ENCODE measurements around the gene PDHB. TPM values are rescaled to one million over a fixed set of nuclear protein-coding genes. Genes with fewer than 3 reads are reported as not detected.
"Not testable (repeated sequence)": the region's sequence is repeated elsewhere in the genome, so short reads cannot be mapped to it uniquely, and the experiment has no call there.

The PDHB gene
- total and polyA plus RNA-seq, 10 of the 15 experiments (the other 5 are each of a cell fraction or from before 2014, with no cell fraction given): 62.9 to 224 (median 93.2) TPM

DNA sequence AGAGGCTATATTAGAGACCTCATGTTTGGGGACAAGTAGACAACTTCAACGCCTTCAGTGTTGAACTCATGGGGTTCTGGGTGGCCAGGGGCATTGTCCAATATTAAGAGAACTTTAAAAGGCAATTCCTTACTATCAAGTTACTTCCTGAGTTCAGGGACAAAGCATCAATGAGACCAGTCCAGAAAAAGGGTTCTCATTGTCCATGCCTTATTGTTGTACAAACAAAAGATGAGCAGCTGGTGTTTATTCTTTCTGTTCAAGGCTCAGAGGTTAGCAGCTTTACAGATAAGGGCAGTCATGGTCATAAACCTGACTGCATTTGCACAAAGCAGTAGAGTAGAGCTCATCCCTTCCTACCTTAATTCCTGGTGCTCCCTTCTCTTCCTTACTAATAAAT, 18.5 kb upstream of the PDHB start (continued):
- TF ChIP-seq EGR1 (IDR thresholded peaks at IDR 0.05; ENCODE audit: borderline replicate concordance in 1 of 2, low read depth in 2 of 2, low read length in 2 of 2): no peak

DNA sequence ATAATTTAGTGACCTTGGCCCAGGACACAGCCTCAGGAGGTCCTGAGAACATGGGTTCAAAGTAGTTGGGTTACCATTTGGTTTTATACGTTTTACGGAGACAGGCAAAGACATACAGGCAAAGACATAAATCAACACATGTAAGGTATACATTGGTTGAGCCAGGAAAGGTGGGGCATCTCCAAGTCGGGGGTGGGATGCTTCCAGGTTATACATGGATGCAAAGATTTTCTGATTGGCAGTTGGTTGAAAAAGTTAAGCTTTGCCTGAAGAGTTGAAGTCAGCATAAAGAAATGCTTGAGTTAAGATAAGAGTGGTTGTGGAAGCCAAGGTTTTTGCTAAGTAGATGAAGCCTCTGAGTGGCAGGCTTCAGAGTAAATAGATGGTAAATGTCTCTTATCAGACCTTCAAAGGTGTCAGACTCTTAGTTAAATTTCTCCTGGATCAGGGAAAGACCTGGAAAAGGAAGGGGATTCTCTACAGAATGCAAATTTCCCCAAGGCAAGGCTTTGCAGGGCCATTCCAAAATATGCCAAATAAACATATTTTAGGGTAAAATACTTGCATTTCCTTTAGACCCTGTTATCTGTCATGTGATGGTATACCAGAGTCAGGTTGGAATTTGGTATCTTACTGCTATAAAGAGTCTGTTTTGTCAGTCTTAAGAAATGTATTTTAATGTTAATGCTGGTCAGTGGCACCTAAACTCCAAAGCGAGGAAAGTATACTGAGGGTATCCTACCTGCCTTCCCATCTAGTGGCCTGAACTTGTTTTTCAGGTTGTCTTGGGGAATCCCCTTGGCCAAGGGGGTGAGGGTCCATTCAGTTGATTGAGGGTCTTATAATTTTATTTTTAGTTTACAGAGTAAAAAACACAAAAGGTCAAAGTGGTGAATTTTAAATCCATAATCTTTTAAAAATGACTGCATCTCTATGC, 8.2 kb upstream of the PDHB start:
- CTCF ChIA-PET: interaction anchor here (1.0 kb wide), 1 partner anchor 295 kb away, joined by 3 read pairs; no protein-coding TSS in a partner anchor
- no TSS peak for BruUV-seq (replicated peaks)
- intact Hi-C loops (cut with micrococcal nuclease; ENCODE audit: unreplicated experiment) (no loop called here), in situ Hi-C loops (cut with MboI) (no loop called here)
- WGBS (ENCODE audit: insufficient coverage, insufficient replicate concordance, low lambda C conversion rate, missing lambda C conversion rate): 37% methylated on average over 4 of the region's 4 CpGs
- Histone ChIP-seq H3K9ac (ENCODE audit: control insufficient read depth, insufficient read depth, low read length) (no peak overlapping the region), H3K79me2 (ENCODE audit: control insufficient read depth, insufficient read depth, low read length) (no peaks in the 10 kb centered on the region), H3K4me2 (ENCODE audit: control insufficient read depth, insufficient read depth) (no peak overlapping the region), H2AFZ (ENCODE audit: control insufficient read depth, low read depth, low read length) (no peak overlapping the region), H3K36me3 (ENCODE audit: control insufficient read depth in 2 of 2, insufficient read depth in 2 of 2, low read length in 1 of 2) (no peaks in the 10 kb centered on the region), H4K20me1 (ENCODE audit: control insufficient read depth, insufficient read depth) (no peaks in the 10 kb centered on the region), H3K27ac (ENCODE audit: control insufficient read depth, insufficient read depth) (no peak overlapping the region), H3K9me3 (replicated peaks; ENCODE audit: control insufficient read depth, insufficient read depth, low read length) (no peaks in the 10 kb centered on the region), H3K4me1 (ENCODE audit: control insufficient read depth, insufficient read depth, low read length) (no peaks in the 10 kb centered on the region), H3K4me3 (no peak overlapping the region), H3K27me3 (replicated peaks in 1 of 2; ENCODE audit: control insufficient read depth in 2 of 2, insufficient read depth in 2 of 2, low read length in 1 of 2) (no peaks in the 10 kb centered on the region)
- SMC1A ChIA-PET (ENCODE audit: uncharacterized antibody, unreplicated experiment): interaction anchor here (1.4 kb wide), 1 partner anchor 49 kb away, joined by 4 read pairs; no protein-coding TSS in a partner anchor
- RAD21 ChIA-PET (ENCODE audit: unreplicated experiment): no interaction called here
- POLR2A ChIA-PET: no interaction called here
- DNase-seq (ENCODE audit: low read depth, low spot score): no peak
- no peak for ATAC-seq
- TF ChIP-seq, protein P1, sequence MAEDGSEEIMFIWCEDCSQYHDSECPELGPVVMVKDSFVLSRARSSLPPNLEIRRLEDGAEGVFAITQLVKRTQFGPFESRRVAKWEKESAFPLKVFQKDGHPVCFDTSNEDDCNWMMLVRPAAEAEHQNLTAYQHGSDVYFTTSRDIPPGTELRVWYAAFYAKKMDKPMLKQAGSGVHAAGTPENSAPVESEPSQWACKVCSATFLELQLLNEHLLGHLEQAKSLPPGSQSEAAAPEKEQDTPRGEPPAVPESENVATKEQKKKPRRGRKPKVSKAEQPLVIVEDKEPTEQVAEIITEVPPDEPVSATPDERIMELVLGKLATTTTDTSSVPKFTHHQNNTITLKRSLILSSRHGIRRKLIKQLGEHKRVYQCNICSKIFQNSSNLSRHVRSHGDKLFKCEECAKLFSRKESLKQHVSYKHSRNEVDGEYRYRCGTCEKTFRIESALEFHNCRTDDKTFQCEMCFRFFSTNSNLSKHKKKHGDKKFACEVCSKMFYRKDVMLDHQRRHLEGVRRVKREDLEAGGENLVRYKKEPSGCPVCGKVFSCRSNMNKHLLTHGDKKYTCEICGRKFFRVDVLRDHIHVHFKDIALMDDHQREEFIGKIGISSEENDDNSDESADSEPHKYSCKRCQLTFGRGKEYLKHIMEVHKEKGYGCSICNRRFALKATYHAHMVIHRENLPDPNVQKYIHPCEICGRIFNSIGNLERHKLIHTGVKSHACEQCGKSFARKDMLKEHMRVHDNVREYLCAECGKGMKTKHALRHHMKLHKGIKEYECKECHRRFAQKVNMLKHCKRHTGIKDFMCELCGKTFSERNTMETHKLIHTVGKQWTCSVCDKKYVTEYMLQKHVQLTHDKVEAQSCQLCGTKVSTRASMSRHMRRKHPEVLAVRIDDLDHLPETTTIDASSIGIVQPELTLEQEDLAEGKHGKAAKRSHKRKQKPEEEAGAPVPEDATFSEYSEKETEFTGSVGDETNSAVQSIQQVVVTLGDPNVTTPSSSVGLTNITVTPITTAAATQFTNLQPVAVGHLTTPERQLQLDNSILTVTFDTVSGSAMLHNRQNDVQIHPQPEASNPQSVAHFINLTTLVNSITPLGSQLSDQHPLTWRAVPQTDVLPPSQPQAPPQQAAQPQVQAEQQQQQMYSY (CRISPR knock-in tag; IDR thresholded peaks at IDR 0.05): no peak
- TF ChIP-seq TAF1 (IDR thresholded peaks at IDR 0.05; ENCODE audit: borderline replicate concordance, low read depth, low read length): no peak
- TF ChIP-seq JUND (IDR thresholded peaks at IDR 0.05; ENCODE audit: low read depth, low read length): no peak
- TF ChIP-seq RB1 (IDR thresholded peaks at IDR 0.05; ENCODE audit: borderline replicate concordance): no peak
- no peak for TF ChIP-seq FOS (IDR thresholded peaks at IDR 0.05; ENCODE audit: borderline replicate concordance, extremely low read depth, insufficient read length)
- TF ChIP-seq, protein P2, sequence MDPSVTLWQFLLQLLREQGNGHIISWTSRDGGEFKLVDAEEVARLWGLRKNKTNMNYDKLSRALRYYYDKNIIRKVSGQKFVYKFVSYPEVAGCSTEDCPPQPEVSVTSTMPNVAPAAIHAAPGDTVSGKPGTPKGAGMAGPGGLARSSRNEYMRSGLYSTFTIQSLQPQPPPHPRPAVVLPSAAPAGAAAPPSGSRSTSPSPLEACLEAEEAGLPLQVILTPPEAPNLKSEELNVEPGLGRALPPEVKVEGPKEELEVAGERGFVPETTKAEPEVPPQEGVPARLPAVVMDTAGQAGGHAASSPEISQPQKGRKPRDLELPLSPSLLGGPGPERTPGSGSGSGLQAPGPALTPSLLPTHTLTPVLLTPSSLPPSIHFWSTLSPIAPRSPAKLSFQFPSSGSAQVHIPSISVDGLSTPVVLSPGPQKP (IDR thresholded peaks at IDR 0.05; ENCODE audit: low read depth, low read length): no peak
- TF ChIP-seq SREBF2 (IDR thresholded peaks at IDR 0.05; ENCODE audit: low read length): no peak
- no peak for FAIRE-seq

DNA sequence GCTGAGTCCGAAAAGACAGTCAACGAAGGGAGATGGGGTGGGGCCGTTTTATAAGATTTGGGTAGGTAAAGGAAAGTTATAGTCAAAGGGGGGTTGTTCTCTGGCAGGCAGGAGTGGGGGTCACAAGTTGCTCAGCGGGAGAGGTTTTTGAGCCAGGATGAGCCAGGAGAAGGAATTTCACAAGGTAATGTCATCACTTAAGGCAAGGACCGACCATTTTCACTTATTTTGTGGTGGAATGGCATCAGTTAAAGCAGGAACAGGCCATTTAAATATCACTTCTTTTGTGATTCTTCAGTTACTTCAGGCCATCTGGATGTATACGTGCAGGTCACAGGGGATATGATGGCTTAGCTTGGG, 7.3 kb upstream of the PDHB start:
- H3K79me2 ChIP-seq (ENCODE audit: control insufficient read depth, insufficient read depth, low read length); H3K27ac ChIP-seq (ENCODE audit: control insufficient read depth, insufficient read depth); DNase-seq (ENCODE audit: low read depth, low spot score); H3K9me3 ChIP-seq (replicated peaks; ENCODE audit: control insufficient read depth, insufficient read depth, low read length); H3K36me3 ChIP-seq (ENCODE audit: control insufficient read depth in 2 of 2, insufficient read depth in 2 of 2, low read length in 1 of 2); H3K4me1 ChIP-seq (ENCODE audit: control insufficient read depth, insufficient read depth, low read length); RAD21 ChIA-PET (ENCODE audit: unreplicated experiment); ATAC-seq; H2AFZ ChIP-seq (ENCODE audit: control insufficient read depth, low read depth, low read length); in situ Hi-C loops (cut with MboI); H3K27me3 ChIP-seq (replicated peaks in 1 of 2; ENCODE audit: control insufficient read depth in 2 of 2, insufficient read depth in 2 of 2, low read length in 1 of 2); H4K20me1 ChIP-seq (ENCODE audit: control insufficient read depth, insufficient read depth); H3K4me2 ChIP-seq (ENCODE audit: control insufficient read depth, insufficient read depth); FAIRE-seq; intact Hi-C loops (cut with micrococcal nuclease; ENCODE audit: unreplicated experiment); BruUV-seq (replicated peaks); H3K9ac ChIP-seq (ENCODE audit: control insufficient read depth, insufficient read depth, low read length); H3K4me3 ChIP-seq; POLR2A ChIA-PET: not testable (repeated sequence)
- ChIA-PET CTCF (interaction anchor here (1.0 to 1.4 kb wide), 2 partner anchors 12 to 294 kb away, joined by 3 to 6 read pairs; no protein-coding TSS in a partner anchor), SMC1A (ENCODE audit: uncharacterized antibody, unreplicated experiment) (interaction anchor here (1.3 to 1.4 kb wide), 2 partner anchors 20 to 50 kb away, joined by 4 read pairs; no protein-coding TSS in a partner anchor)
- WGBS (ENCODE audit: insufficient coverage, insufficient replicate concordance, low lambda C conversion rate, missing lambda C conversion rate): 45% methylated on average over 6 of the region's 6 CpGs

Measured in GM12878 (cell line).